SU-DHL-6 (cell line): ENCODE measurements around the gene METTL14.

Experiments
- CTCF ChIP-seq: fragments of 200-600 bp; sonication (generic); IDR thresholded peaks from one replicate; pipeline ENCODE4 v1.5.1; 2017; ENCODE audit warnings: antibody characterized with exemption, mild to moderate bottlenecking, low read length, moderate library complexity; ENCODE audit not compliant: insufficient read depth, poor library complexity, severe bottlenecking
- EZH2phosphoT487 ChIP-seq: fragments of 200-600 bp; sonication (generic), shearing (Covaris generic); conservative IDR thresholded peaks from 2 replicates; pipeline ENCODE4 v1.6.1; 2018; ENCODE audit warnings: mild to moderate bottlenecking, antibody characterized with exemption, low read length, moderate library complexity, mixed read lengths

- TF ChIP-seq CTCF (no peak), EZH2phosphoT487 (no peak)
These were observed 69.7 kb downstream of the METTL14 start for GRCh38 chr4:118754890-118755289.
